CD4-positive, alpha-beta T cell treated with Interleukin-10 for 1 hour (primary cell): ENCODE measurements around the gene RPL18A.

Experiments used
- DNase-seq: peaks from one replicate; pipeline ENCODE4 v3.0.0-alpha.2; 2020

Gene RPL18A

GRCh38 chr19:17841810-17842662 is 17.7 kb upstream of the RPL18A start:
- DNase-seq: peak; percentile 65

- no peak for DNase-seq
Measured at GRCh38 chr19:17842663-17843291, 16.9 kb upstream of the RPL18A start.

GRCh38 chr19:17843292-17843827 is 16.4 kb upstream of the RPL18A start:
- DNase-seq: no peak

GRCh38 chr19:17843908-17844490 is 15.7 kb upstream of the RPL18A start:
- DNase-seq: no peak

- DNase-seq: peak; percentile 86
Measured at GRCh38 chr19:17846146-17846545, 13.6 kb upstream of the RPL18A start.

- peak; percentile 96 for DNase-seq
Measured at GRCh38 chr19:17847538-17848366, 12.0 kb upstream of the RPL18A start, which contains the start of gene JAK3. Gene JAK3, minus strand, starts transcription at chr19:17847982. Its CDS starts 3,565 bp downstream, at chr19:17844417.

- peak; percentile 31 for DNase-seq
Measured at GRCh38 chr19:17848595-17849292, 11.0 kb upstream of the RPL18A start.

GRCh38 chr19:17854061-17854460 is 5.6 kb upstream of the RPL18A start:
- no peak for DNase-seq

- DNase-seq: peak; percentile 90
Measured at GRCh38 chr19:17855280-17856152, 4.2 kb upstream of the RPL18A start.

GRCh38 chr19:17860331-17860992 is 752 bp downstream of the RPL18A start:
- DNase-seq: no peak

GRCh38 chr19:17860993-17861360 is 1.3 kb downstream of the RPL18A start:
- DNase-seq: no peak

GRCh38 chr19:17861542-17862402 is 2.1 kb downstream of the RPL18A start:
- DNase-seq: no peak

- no peak for DNase-seq
Measured at GRCh38 chr19:17862711-17863519, 3.2 kb downstream of the RPL18A start.

- DNase-seq: no peak
Measured at GRCh38 chr19:17863520-17864182, 3.9 kb downstream of the RPL18A start.

- no peak for DNase-seq
Measured at GRCh38 chr19:17865364-17866311, 5.9 kb downstream of the RPL18A start.

- no peak for DNase-seq
Measured at GRCh38 chr19:17866312-17866963, 6.7 kb downstream of the RPL18A start.
